A549 (cell line): Measurements from ENCODE around the gene ZNF586.

Experiments used
- BHLHE40 ChIP-seq: IDR thresholded peaks from 2 replicates; pipeline ENCODE4 v1.6.1; 2012; ENCODE audit warnings: low read depth, low read length, inconsistent platforms
- CHD4 ChIP-seq: fragments of 200-600 bp; sonication (generic); IDR thresholded peaks from 2 replicates; pipeline ENCODE4 v1.6.1; 2016; ENCODE audit warnings: antibody characterized with exemption, mild to moderate bottlenecking, borderline replicate concordance
- ESRRA ChIP-seq: fragments of 150-350 bp; IDR thresholded peaks from 2 replicates; pipeline ENCODE4 v1.6.1; 2014; ENCODE audit warnings: mild to moderate bottlenecking, low read length, borderline replicate concordance
- MAX ChIP-seq: IDR thresholded peaks from 2 replicates; pipeline ENCODE4 v1.6.1; 2012
- MAZ ChIP-seq: fragments of 150-350 bp; IDR thresholded peaks from 2 replicates; pipeline ENCODE4 v1.6.1; 2014; ENCODE audit warnings: antibody characterized with exemption, low read depth, low read length, borderline replicate concordance
- PBX3 ChIP-seq: IDR thresholded peaks from 2 replicates; pipeline ENCODE4 v1.6.1; 2012
- POLR2A ChIP-seq: IDR thresholded peaks from 2 replicates; pipeline ENCODE4 v1.6.1; 2012; ENCODE audit warnings: mild to moderate bottlenecking, low read length
- POLR2AphosphoS2 ChIP-seq: conservative IDR thresholded peaks from 2 replicates; pipeline ENCODE4 v1.6.1; 2012; ENCODE audit warnings: low read length, improper control_type of control experiment, inconsistent platforms
- RAD21 ChIP-seq, 2 experiments: fragments of >200 bp in 1 of 2; sonication (Bioruptor Twin) in 1 of 2; formaldehyde crosslinking in 1 of 2; IDR thresholded peaks in 1 of 2; conservative IDR thresholded peaks in 1 of 2; 2 replicates in 1 of 2; 3 replicates in 1 of 2; pipeline ENCODE4 v1.6.1; 2012 to 2018; ENCODE audit warnings: inconsistent platforms in 1 of 2
- RFX5 ChIP-seq: fragments of 450-650 bp; IDR thresholded peaks from 2 replicates; pipeline ENCODE4 v1.7.1; 2014; ENCODE audit warnings: antibody characterized with exemption, mild to moderate bottlenecking, moderate library complexity
- RNF2 ChIP-seq: fragments of 200-600 bp; sonication (generic); IDR thresholded peaks from 2 replicates; pipeline ENCODE4 v1.6.1; 2016; ENCODE audit warnings: low read depth, mild to moderate bottlenecking, antibody characterized with exemption, moderate library complexity, borderline replicate concordance
- TF ChIP-seq, protein P1 (sequence below): fragments of >200 bp; sonication (Bioruptor Twin); formaldehyde crosslinking; IDR thresholded peaks from 3 replicates; pipeline ENCODE4 v1.5.1; 2016

- TF ChIP-seq CHD4 = no peak
- no peak for TF ChIP-seq POLR2AphosphoS2
- no peak for TF ChIP-seq RAD21 (conservative IDR thresholded peaks at IDR 0.05 in 1 of 2, IDR thresholded peaks at IDR 0.05 in 1 of 2)
- TF ChIP-seq, protein P1, sequence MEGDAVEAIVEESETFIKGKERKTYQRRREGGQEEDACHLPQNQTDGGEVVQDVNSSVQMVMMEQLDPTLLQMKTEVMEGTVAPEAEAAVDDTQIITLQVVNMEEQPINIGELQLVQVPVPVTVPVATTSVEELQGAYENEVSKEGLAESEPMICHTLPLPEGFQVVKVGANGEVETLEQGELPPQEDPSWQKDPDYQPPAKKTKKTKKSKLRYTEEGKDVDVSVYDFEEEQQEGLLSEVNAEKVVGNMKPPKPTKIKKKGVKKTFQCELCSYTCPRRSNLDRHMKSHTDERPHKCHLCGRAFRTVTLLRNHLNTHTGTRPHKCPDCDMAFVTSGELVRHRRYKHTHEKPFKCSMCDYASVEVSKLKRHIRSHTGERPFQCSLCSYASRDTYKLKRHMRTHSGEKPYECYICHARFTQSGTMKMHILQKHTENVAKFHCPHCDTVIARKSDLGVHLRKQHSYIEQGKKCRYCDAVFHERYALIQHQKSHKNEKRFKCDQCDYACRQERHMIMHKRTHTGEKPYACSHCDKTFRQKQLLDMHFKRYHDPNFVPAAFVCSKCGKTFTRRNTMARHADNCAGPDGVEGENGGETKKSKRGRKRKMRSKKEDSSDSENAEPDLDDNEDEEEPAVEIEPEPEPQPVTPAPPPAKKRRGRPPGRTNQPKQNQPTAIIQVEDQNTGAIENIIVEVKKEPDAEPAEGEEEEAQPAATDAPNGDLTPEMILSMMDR = no peak
- no peak for TF ChIP-seq PBX3
- no peak for TF ChIP-seq POLR2A
- no peak for TF ChIP-seq RNF2
- no peak for TF ChIP-seq MAX
- TF ChIP-seq RFX5 = no peak
- no peak for TF ChIP-seq MAZ
- no peak for TF ChIP-seq BHLHE40
- TF ChIP-seq ESRRA = no peak
These were observed 38.1 kb downstream of the ZNF586 start for GRCh38 chr19:57807541-57807940.
